Activated CD8-positive, alpha-beta T cell treated with anti-CD3 and anti-CD28 coated beads, Interleukin-2, amount 10 ng/mL, durations not matched to agents 7 days and 5 days (primary cell): ENCODE data around the gene STRN4. TPM values are rescaled to one million over a fixed set of nuclear protein-coding genes. Genes with fewer than 3 reads are reported as not detected.

Source experiments
- ATAC-seq: fragments of 150-1000 bp; cut with Tn5 transposase; one replicate; pipeline ENCODE4 v1.10.0; 2021; ENCODE audit warnings: moderate library complexity
- CTCF ChIA-PET: fragments of 350-600 bp; sonication (Branson Sonifier 250); formaldehyde crosslinking; loops from one replicate; lab custom pipeline; 2021; ENCODE audit warnings: antibody characterized with exemption; lab: Charles Lee
- POLR2A ChIA-PET: fragments of 350-600 bp; sonication (Branson Sonifier 250); formaldehyde crosslinking; loops from one replicate; lab custom pipeline; 2021; ENCODE audit warnings: antibody characterized with exemption; lab: Charles Lee
- DNase-seq: peaks from one replicate; pipeline ENCODE4 v3.0.0-alpha.2; 2020
- H3K27ac Mint-ChIP-seq: one replicate; pipeline ENCODE4 v1.8.0; 2021; ENCODE audit warnings: mild to moderate bottlenecking, mixed read lengths
- H3K27me3 Mint-ChIP-seq: one replicate; pipeline ENCODE4 v1.8.0; 2021; ENCODE audit warnings: low read depth, mixed read lengths
- H3K36me3 Mint-ChIP-seq: one replicate; pipeline ENCODE4 v1.8.0; 2021; ENCODE audit warnings: low read depth, mixed read lengths
- H3K4me1 Mint-ChIP-seq: one replicate; pipeline ENCODE4 v1.8.0; 2021; ENCODE audit warnings: low read depth, mixed read lengths
- H3K4me3 Mint-ChIP-seq: one replicate; pipeline ENCODE4 v1.8.0; 2021; ENCODE audit warnings: mild to moderate bottlenecking, mixed read lengths
- H3K9me3 Mint-ChIP-seq: one replicate; pipeline ENCODE4 v1.8.0; 2022; ENCODE audit warnings: mixed read lengths; ENCODE audit not compliant: insufficient read depth
- total RNA-seq, 2 experiments: library from RNA; stranded (reverse); gene quantifications; one replicate each; pipeline ENCODE4 v1.2.3, GENCODE V29; 2021

Gene STRN4, protein sequence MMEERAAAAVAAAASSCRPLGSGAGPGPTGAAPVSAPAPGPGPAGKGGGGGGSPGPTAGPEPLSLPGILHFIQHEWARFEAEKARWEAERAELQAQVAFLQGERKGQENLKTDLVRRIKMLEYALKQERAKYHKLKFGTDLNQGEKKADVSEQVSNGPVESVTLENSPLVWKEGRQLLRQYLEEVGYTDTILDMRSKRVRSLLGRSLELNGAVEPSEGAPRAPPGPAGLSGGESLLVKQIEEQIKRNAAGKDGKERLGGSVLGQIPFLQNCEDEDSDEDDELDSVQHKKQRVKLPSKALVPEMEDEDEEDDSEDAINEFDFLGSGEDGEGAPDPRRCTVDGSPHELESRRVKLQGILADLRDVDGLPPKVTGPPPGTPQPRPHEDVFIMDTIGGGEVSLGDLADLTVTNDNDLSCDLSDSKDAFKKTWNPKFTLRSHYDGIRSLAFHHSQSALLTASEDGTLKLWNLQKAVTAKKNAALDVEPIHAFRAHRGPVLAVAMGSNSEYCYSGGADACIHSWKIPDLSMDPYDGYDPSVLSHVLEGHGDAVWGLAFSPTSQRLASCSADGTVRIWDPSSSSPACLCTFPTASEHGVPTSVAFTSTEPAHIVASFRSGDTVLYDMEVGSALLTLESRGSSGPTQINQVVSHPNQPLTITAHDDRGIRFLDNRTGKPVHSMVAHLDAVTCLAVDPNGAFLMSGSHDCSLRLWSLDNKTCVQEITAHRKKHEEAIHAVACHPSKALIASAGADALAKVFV
- 10 to 100 TPM; 79.6 to 90.2 TPM for total RNA-seq

- ChIA-PET CTCF (interaction anchor here (0.6 kb wide), 1 partner anchor 31 kb away, joined by 3 read pairs; no protein-coding TSS in a partner anchor), POLR2A (no interaction called here)
- Mint-ChIP-seq H3K27ac (peak within 1 kb of the TSS; percentile 86), H3K9me3 (no peaks in the 10 kb centered on the region), H3K36me3 (peaks cover 28% of the 10 kb centered on the region), H3K4me1 (peaks cover 52% of the 10 kb centered on the region), H3K4me3 (peak within 1 kb of the TSS; percentile 94), H3K27me3 (no peaks in the 10 kb centered on the region)
- peak; percentile 56 for ATAC-seq
- DNase-seq, result peak; percentile 65
Measured at GRCh38 chr19:46746281-46747057, at the start of gene STRN4. STRN4 (minus strand) TSS chr19:46746450; CDS start chr19:46746430, 20 bp downstream.

GRCh38 chr19:46791944-46792343 lies 45.7 kb upstream of the STRN4 start:
- ChIA-PET CTCF (interaction anchor here (0.7 to 9.8 kb wide), 4 partner anchors 26 to 161 kb away, joined by 3 to 65 read pairs (median 8); no protein-coding TSS in a partner anchor), POLR2A (interaction anchor here (1.0 kb wide), 1 partner anchor 49 kb away, joined by 3 read pairs; no protein-coding TSS in a partner anchor)
- ATAC-seq (peak; percentile 38), DNase-seq (peak; percentile 70)
- Mint-ChIP-seq H3K27ac (peak overlapping the region; percentile 80), H3K4me3 (peak overlapping the region; percentile 26), H3K27me3 (peaks cover 6% of the 10 kb centered on the region), H3K9me3 (no peaks in the 10 kb centered on the region), H3K4me1 (peaks cover 43% of the 10 kb centered on the region), H3K36me3 (peaks cover 6% of the 10 kb centered on the region)

DNA sequence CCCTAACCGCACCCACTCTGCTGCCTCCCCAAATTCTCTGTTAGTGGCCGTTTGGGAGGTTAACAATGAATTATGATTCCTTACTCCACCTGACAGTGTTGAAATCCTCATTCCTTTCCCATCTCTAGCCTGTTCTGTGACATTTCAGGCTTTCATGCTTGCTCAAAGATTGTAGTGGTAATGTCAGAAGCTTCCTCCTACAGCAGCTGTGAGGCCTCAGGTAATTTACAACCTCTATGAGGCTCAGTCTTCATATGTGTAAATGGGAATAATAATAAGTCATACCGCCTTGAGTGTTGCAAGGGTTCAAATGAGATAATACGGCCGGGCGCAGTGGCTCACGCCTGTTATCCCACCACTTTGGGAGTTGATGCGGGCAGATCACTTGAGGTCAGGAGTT lies 43.1 kb upstream of the STRN4 start:
- Mint-ChIP-seq H3K9me3 (no peaks in the 10 kb centered on the region), H3K4me3 (no peak overlapping the region), H3K4me1 (peaks cover 57% of the 10 kb centered on the region), H3K27ac (no peak overlapping the region), H3K27me3 (peaks cover 4% of the 10 kb centered on the region), H3K36me3 (peaks cover 32% of the 10 kb centered on the region)
- DNase-seq (no peak), ATAC-seq (no peak)
- CTCF ChIA-PET, result interaction anchor here (1.1 to 9.8 kb wide), 5 partner anchors 23 to 85 kb away, joined by 3 to 65 read pairs (median 4); no protein-coding TSS in a partner anchor
- POLR2A ChIA-PET, result interaction anchor here (0.8 to 1.8 kb wide), 5 partner anchors 9 to 324 kb away, joined by 3 to 8 read pairs (median 4); partner anchors contain the start of gene ZC3H4

- ATAC-seq (no peak), DNase-seq (no peak)
- Mint-ChIP-seq H3K27me3 (peaks cover 4% of the 10 kb centered on the region), H3K9me3 (no peaks in the 10 kb centered on the region), H3K4me1 (peaks cover 61% of the 10 kb centered on the region), H3K4me3 (peak overlapping the region; percentile 98), H3K27ac (peak overlapping the region; percentile 96), H3K36me3 (peaks cover 36% of the 10 kb centered on the region)
- ChIA-PET POLR2A (interaction anchor here (0.6 to 5.4 kb wide), 19 partner anchors 9 to 907 kb away, joined by 3 to 51 read pairs (median 4); partner anchors contain the start of genes DACT3 and ZC3H4), CTCF (interaction anchor here (0.6 to 9.8 kb wide), 9 partner anchors 16 to 1096 kb away, joined by 3 to 65 read pairs (median 3); partner anchors contain the start of gene QPCTL)
Measured at GRCh38 chr19:46788968-46789338, 42.7 kb upstream of the STRN4 start.

DNA sequence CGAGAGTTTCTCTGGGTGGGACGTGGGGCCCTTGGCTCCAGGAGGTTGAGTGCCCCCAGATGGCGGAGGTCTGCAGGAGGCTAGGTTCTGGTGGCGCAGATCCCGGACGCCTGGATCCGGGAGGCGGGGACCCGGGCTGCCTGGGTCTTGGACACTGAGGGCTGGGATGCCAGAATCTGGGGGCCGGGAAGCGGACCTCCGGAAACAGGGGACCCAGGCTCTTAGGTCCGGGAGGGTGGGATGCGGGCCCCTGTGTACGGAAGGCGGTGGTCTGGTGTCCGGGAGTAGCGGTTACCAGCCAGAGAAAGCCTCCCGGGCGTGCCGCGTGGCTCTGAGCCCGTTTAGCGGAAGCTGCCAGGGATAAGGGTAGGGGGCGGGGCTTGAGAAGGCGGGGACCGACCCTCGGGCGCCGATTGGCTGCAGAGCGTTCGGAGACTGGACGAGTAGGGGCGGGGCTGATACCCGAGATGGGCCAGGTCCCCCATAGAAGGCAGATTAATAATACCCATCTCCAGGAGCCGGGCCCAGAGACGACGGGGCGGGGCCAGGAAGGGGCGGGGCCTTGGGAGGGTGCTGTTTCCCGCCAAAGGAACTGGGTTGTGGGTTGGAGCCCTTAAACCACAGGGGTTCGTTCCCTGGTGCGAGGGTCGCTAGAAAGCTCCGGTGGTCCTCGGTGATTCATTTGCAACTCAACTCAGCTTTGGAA lies 42.2 kb upstream of the STRN4 start, which contains the start of gene SLC1A5:
Gene SLC1A5 (minus strand): TSS at position 333 of the 706 bp plus-strand sequence. CDS start 629 bp downstream, outside the sequence.
- ChIA-PET CTCF (interaction anchor here (0.6 to 9.8 kb wide), 12 partner anchors 9 to 1096 kb away, joined by 3 to 65 read pairs (median 3); partner anchors contain the start of gene QPCTL), POLR2A (interaction anchor here (0.6 to 5.4 kb wide), 21 partner anchors 8 to 906 kb away, joined by 3 to 51 read pairs (median 4); partner anchors contain the start of genes DACT3 and ZC3H4)
- peaks cover 63% of the 10 kb centered on the region for H3K4me1 Mint-ChIP-seq
- H3K36me3 Mint-ChIP-seq, result peaks cover 42% of the 10 kb centered on the region
- H3K9me3 Mint-ChIP-seq, result no peaks in the 10 kb centered on the region
- H3K27ac Mint-ChIP-seq, result peak within 1 kb of the TSS; percentile 96
- H3K27me3 Mint-ChIP-seq, result no peaks in the 10 kb centered on the region
- peak within 1 kb of the TSS; percentile 98 for H3K4me3 Mint-ChIP-seq
- DNase-seq, result peak; percentile 99
- ATAC-seq, result peak; percentile 71

DNA sequence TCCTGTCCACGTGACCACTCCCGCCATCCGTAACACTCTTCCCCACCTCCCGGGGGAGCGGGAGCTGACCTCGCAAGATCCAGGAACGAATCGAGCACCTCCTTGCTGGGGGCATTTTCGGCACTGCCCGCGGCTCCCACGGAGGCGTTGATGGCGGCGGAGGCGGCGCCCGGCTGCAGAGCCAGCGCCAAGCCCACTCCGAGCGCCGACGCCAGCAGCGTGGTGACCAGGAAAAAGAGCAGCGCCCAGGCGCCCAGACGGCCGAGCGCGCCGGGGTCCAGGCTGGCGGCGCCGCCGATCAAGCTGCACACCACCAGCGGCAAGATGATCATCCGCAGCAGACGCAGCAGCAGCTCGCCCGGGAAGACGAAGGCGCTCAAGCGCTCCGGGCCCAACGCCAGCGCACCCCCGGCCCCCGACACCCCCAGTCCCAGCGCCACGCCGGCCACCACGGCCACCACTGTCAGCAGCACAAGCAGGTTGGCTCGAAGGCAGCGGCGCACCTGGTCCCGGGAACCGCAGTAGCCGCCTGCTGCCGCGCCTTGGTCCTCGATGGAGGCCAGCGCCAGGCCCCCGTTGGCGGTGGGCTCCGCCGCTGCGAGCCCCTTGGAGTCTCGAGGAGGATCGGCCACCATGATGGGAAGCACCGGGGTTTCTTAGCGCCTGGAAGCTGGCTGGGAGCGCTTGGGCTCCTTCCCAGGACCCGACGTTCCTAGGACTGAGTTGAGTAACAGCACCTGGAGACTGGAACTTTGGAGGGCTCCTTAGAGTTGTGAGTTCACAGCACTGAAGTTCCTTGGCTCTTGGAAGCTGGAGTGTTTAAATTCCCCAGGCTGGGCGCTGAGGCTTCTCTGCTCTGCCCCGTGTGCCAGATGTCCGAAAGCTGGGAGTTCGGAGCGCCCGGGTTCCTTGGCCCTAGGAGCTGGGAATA lies 41.3 kb upstream of the STRN4 start:
- H3K36me3 Mint-ChIP-seq, result peaks cover 49% of the 10 kb centered on the region
- H3K27ac Mint-ChIP-seq, result peak overlapping the region; percentile 96
- peaks cover 66% of the 10 kb centered on the region for H3K4me1 Mint-ChIP-seq
- ChIA-PET POLR2A (interaction anchor here (0.7 to 5.4 kb wide), 16 partner anchors 10 to 325 kb away, joined by 3 to 51 read pairs (median 4); partner anchors contain the start of gene ZC3H4), CTCF (interaction anchor here (0.9 to 9.8 kb wide), 9 partner anchors 9 to 1095 kb away, joined by 3 to 65 read pairs (median 4); partner anchors contain the start of gene QPCTL)
- no peaks in the 10 kb centered on the region for H3K27me3 Mint-ChIP-seq
- peak; percentile 55 for DNase-seq
- H3K4me3 Mint-ChIP-seq, result peak overlapping the region; percentile 98
- no peak for ATAC-seq
- H3K9me3 Mint-ChIP-seq, result no peaks in the 10 kb centered on the region

DNA sequence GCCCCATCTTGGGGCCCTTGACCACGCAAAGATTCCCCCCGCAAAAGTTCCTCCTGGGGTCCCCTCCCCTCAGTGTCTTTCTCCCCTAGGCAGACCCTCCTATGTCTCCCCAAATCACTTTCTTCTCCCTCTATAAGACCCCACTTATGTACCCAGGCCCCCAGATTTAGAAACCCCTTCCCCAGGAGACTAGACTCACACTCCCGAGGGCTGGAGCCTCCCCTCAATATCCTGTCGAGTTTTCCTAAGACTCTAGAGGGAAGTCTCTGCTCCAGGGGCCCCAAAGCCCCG lies 40.7 kb upstream of the STRN4 start:
- ChIA-PET CTCF (interaction anchor here (1.1 to 9.8 kb wide), 5 partner anchors 10 to 53 kb away, joined by 3 to 65 read pairs (median 5); no protein-coding TSS in a partner anchor), POLR2A (interaction anchor here (1.0 to 5.4 kb wide), 5 partner anchors 11 to 325 kb away, joined by 3 to 51 read pairs (median 4); no protein-coding TSS in a partner anchor)
- ATAC-seq (no peak), DNase-seq (no peak)
- Mint-ChIP-seq H3K4me3 (peak overlapping the region; percentile 98), H3K4me1 (peaks cover 66% of the 10 kb centered on the region), H3K27me3 (no peaks in the 10 kb centered on the region), H3K9me3 (no peaks in the 10 kb centered on the region), H3K27ac (peak overlapping the region; percentile 96), H3K36me3 (peaks cover 53% of the 10 kb centered on the region)

GRCh38 chr19:46786236-46787039 lies 40.2 kb upstream of the STRN4 start:
- ChIA-PET CTCF (interaction anchor here (0.8 to 9.8 kb wide), 8 partner anchors 11 to 258 kb away, joined by 3 to 65 read pairs (median 4); no protein-coding TSS in a partner anchor), POLR2A (interaction anchor here (1.1 to 5.4 kb wide), 2 partner anchors 36 to 58 kb away, joined by 3 to 51 read pairs; no protein-coding TSS in a partner anchor)
- Mint-ChIP-seq H3K36me3 (peaks cover 58% of the 10 kb centered on the region), H3K27ac (peak overlapping the region; percentile 96), H3K9me3 (no peaks in the 10 kb centered on the region), H3K4me1 (peaks cover 66% of the 10 kb centered on the region), H3K27me3 (no peaks in the 10 kb centered on the region), H3K4me3 (peak overlapping the region; percentile 98)
- peak; percentile 91 for DNase-seq
- peak; percentile 58 for ATAC-seq

- DNase-seq (no peak), ATAC-seq (no peak)
- Mint-ChIP-seq H3K27me3 (no peaks in the 10 kb centered on the region), H3K4me3 (peak overlapping the region; percentile 98), H3K36me3 (peaks cover 62% of the 10 kb centered on the region), H3K9me3 (no peaks in the 10 kb centered on the region), H3K27ac (peak overlapping the region; percentile 96), H3K4me1 (peaks cover 64% of the 10 kb centered on the region)
- POLR2A ChIA-PET, result interaction anchor here (5.4 kb wide), 1 partner anchor 37 kb away, joined by 51 read pairs; no protein-coding TSS in a partner anchor
- CTCF ChIA-PET, result interaction anchor here (0.8 to 9.8 kb wide), 7 partner anchors 20 to 257 kb away, joined by 3 to 65 read pairs (median 4); no protein-coding TSS in a partner anchor
Measured at GRCh38 chr19:46785980-46786235, 39.7 kb upstream of the STRN4 start.
